Left ventricle myocardium inferior (tissue), 1 donor: ENCODE data around the gene BACH2. TPM values are rescaled to one million over a fixed set of nuclear protein-coding genes. Genes with fewer than 3 reads are reported as not detected.

Source experiments
- DNase-seq: peaks from one replicate; pipeline ENCODE4 v3.0.0-alpha.2; 2020
- H3K27ac ChIP-seq: fragments of 200-600 bp; replicated peaks from 2 replicates; pipeline ENCODE4 v1.8.0; 2021
- H3K27me3 ChIP-seq: fragments of 200-600 bp; 2 replicates; pipeline ENCODE4 v1.8.0; 2021; ENCODE audit warnings: low read depth
- H3K36me3 ChIP-seq: fragments of 200-600 bp; 2 replicates; pipeline ENCODE4 v1.8.0; 2021
- H3K4me1 ChIP-seq: fragments of 200-600 bp; 2 replicates; pipeline ENCODE4 v1.8.0; 2021
- H3K4me3 ChIP-seq: fragments of 200-600 bp; 2 replicates; pipeline ENCODE4 v1.8.0; 2021; ENCODE audit warnings: mild to moderate bottlenecking, moderate library complexity
- H3K9me3 ChIP-seq: fragments of 200-600 bp; replicated peaks from 2 replicates; pipeline ENCODE4 v1.8.0; 2021
- CTCF ChIP-seq: fragments of 200-600 bp; IDR thresholded peaks from 2 replicates; pipeline ENCODE4 v1.8.0; 2021; ENCODE audit warnings: antibody characterized with exemption, mild to moderate bottlenecking, borderline replicate concordance
- intact Hi-C: fragments of 100-400 bp; cut with micrococcal nuclease; formaldehyde crosslinking; loops from one replicate; pipeline ENCODE4 v1.11.0; 2022
- total RNA-seq: library from RNA; stranded (reverse); fragmentation: NEBNext Ultra II Directional; extraction: Animal tissue kit (Norgen Biotek cat#: 25700); gene quantifications from one replicate; pipeline ENCODE4 v1.2.1, GENCODE V29; 2021
- donor health status: DM: no; HTN: yes; CAD: no; lungs with severe emphysema.

Gene BACH2
- total RNA-seq, 1 donor from 2014 or later, result 1.5 TPM

GRCh38 chr6:90162648-90163387 is 133.8 kb downstream of the BACH2 start:
- H3K36me3 ChIP-seq, result no peaks in the 10 kb centered on the region
- H3K4me3 ChIP-seq, result no peak overlapping the region
- H3K4me1 ChIP-seq, result peaks cover 17% of the 10 kb centered on the region
- intact Hi-C loops, result no loop called here
- TF ChIP-seq CTCF, result no peak
- H3K27ac ChIP-seq, result no peak overlapping the region
- no peaks in the 10 kb centered on the region for H3K9me3 ChIP-seq
- H3K27me3 ChIP-seq, result no peaks in the 10 kb centered on the region
- no peak for DNase-seq

GRCh38 chr6:90160013-90160412 is 136.6 kb downstream of the BACH2 start:
- H3K27me3 ChIP-seq, result no peaks in the 10 kb centered on the region
- no peaks in the 10 kb centered on the region for H3K36me3 ChIP-seq
- H3K27ac ChIP-seq, result no peak overlapping the region
- no peak for TF ChIP-seq CTCF
- no peak overlapping the region for H3K4me3 ChIP-seq
- intact Hi-C loops, result no loop called here
- H3K4me1 ChIP-seq, result peaks cover 15% of the 10 kb centered on the region
- no peaks in the 10 kb centered on the region for H3K9me3 ChIP-seq
- DNase-seq, result no peak

GRCh38 chr6:90159452-90159851 is 137.2 kb downstream of the BACH2 start:
- no peak overlapping the region for H3K27ac ChIP-seq
- no peak for DNase-seq
- TF ChIP-seq CTCF, result no peak

GRCh38 chr6:90158936-90159335 is 137.7 kb downstream of the BACH2 start:
- TF ChIP-seq CTCF, result no peak
- Histone ChIP-seq H3K27ac (no peak overlapping the region), H3K4me3 (no peak overlapping the region), H3K9me3 (no peaks in the 10 kb centered on the region), H3K27me3 (no peaks in the 10 kb centered on the region), H3K4me1 (peaks cover 15% of the 10 kb centered on the region), H3K36me3 (no peaks in the 10 kb centered on the region)
- intact Hi-C loops, result no loop called here
- no peak for DNase-seq

More at GRCh38 chr6:90159452-90159851, 137.2 kb downstream of the BACH2 start:
- intact Hi-C loops, result no loop called here
- no peaks in the 10 kb centered on the region for H3K36me3 ChIP-seq
- no peak overlapping the region for H3K4me3 ChIP-seq
- H3K4me1 ChIP-seq, result peaks cover 15% of the 10 kb centered on the region
- H3K9me3 ChIP-seq, result no peaks in the 10 kb centered on the region
- no peaks in the 10 kb centered on the region for H3K27me3 ChIP-seq

- DNase-seq, result no peak
- peaks cover 15% of the 10 kb centered on the region for H3K4me1 ChIP-seq
- no peaks in the 10 kb centered on the region for H3K36me3 ChIP-seq
- intact Hi-C loops, result no loop called here
- H3K27me3 ChIP-seq, result no peaks in the 10 kb centered on the region
- H3K27ac ChIP-seq, result no peak overlapping the region
- no peak for TF ChIP-seq CTCF
- H3K9me3 ChIP-seq, result no peaks in the 10 kb centered on the region
- no peak overlapping the region for H3K4me3 ChIP-seq
These were observed 139.2 kb downstream of the BACH2 start for GRCh38 chr6:90157441-90157840.
